ENCODE measurements around the gene SPINT4. TPM values are rescaled to one million over a fixed set of nuclear protein-coding genes. Genes with fewer than 3 reads are reported as not detected.
A peak's percentile ranks its signal among the peaks of the same experiment; 100 is the strongest.

SPINT4 gene
- polyA plus RNA-seq, 2 of the 4 experiments (the other 2 are of a cell fraction), result not detected

GRCh38 chr20:45771182-45771759 is 49.1 kb downstream of the SPINT4 start:
- Histone ChIP-seq H3K27ac (no peak overlapping the region; a peak in 1 of 6 replicates), H3K4me3 (no peak overlapping the region), H3K4me2 (peak overlapping the region; percentile 30; the same call in 2 of the 3 replicates), H3K4me1 (peaks cover 4% of the 10 kb centered on the region; the same call in 2 of the 3 replicates), H3K9me3 (no peaks in the 10 kb centered on the region)
- WGBS (ENCODE audit: missing lambda C conversion rate), result 31% methylated on average over 5 of the region's 5 CpGs
- FAIRE-seq (peak; percentile 56), DNase-seq (ENCODE audit: low read depth in 1 of 2, low spot score in 1 of 2) (peak; percentile 62 to 77), ATAC-seq (peak; percentile 77 to 88)
- ChIA-PET CTCF (interaction anchor here (0.6 to 5.4 kb wide), 136 partner anchors 9 to 771 kb away, joined by 3 to 112 read pairs (median 5); partner anchors contain the start of genes DNTTIP1, EPPIN, PIGT and SNX21), POLR2A (interaction anchor here (1.3 to 1.4 kb wide), 2 partner anchors 408 to 448 kb away, joined by 3 to 5 read pairs; partner anchors contain the start of gene SYS1)
- no peak for TF ChIP-seq ZSCAN20 (CRISPR knock-in tag; IDR thresholded peaks at IDR 0.05)
- TF ChIP-seq CBX8 (IDR thresholded peaks at IDR 0.05), result no peak
- no peak for TF ChIP-seq MAZ (IDR thresholded peaks at IDR 0.05; ENCODE audit: borderline replicate concordance, low read depth, low read length)
- no peak for TF ChIP-seq ZC3H11A (IDR thresholded peaks at IDR 0.05)
- TF ChIP-seq SMC3 (IDR thresholded peaks at IDR 0.05), result peak; percentile 91
- no peak for TF ChIP-seq CHD2 (IDR thresholded peaks at IDR 0.05; ENCODE audit: low read length, partially characterized antibody)
- TF ChIP-seq RAD21 (conservative IDR thresholded peaks at IDR 0.05 in 1 of 2, IDR thresholded peaks at IDR 0.05 in 1 of 2), result peak; percentile 96 to 97
- peak; percentile 80 for TF ChIP-seq USF2 (IDR thresholded peaks at IDR 0.05)
- TF ChIP-seq RFX5 (IDR thresholded peaks at IDR 0.05), result no peak
- no peak for TF ChIP-seq GATA3 (IDR thresholded peaks at IDR 0.05; ENCODE audit: borderline replicate concordance)
- no peak for TF ChIP-seq CEBPB (IDR thresholded peaks at IDR 0.05)
- TF ChIP-seq MYC (IDR thresholded peaks at IDR 0.05; ENCODE audit: borderline replicate concordance, low read length), result 0 out of 2 replicates have a peak, but pooled peaks have one; percentile 51
- peak; percentile 66; the same call in 1 of the 2 replicates for TF ChIP-seq ESRRA (IDR thresholded peaks at IDR 0.05; ENCODE audit: borderline replicate concordance, low read length)
- TF ChIP-seq CHD4 (IDR thresholded peaks at IDR 0.05; ENCODE audit: borderline replicate concordance), result no peak
- peak; percentile 98 for TF ChIP-seq CTCF (IDR thresholded peaks at IDR 0.05)
- 0 out of 2 replicates have a peak, but pooled peaks have one; percentile 51 for TF ChIP-seq MAX (IDR thresholded peaks at IDR 0.05)

- Histone ChIP-seq H3K9me3 (no peaks in the 10 kb centered on the region), H3K4me1 (peaks cover 4% of the 10 kb centered on the region; the same call in 2 of the 3 replicates), H3K27ac (no peak overlapping the region), H3K4me2 (no peak overlapping the region), H3K4me3 (no peak overlapping the region)
- 25% methylated on average over 3 of the region's 3 CpGs for WGBS (ENCODE audit: missing lambda C conversion rate)
- CTCF ChIA-PET, result interaction anchor here (0.7 to 5.4 kb wide), 11 partner anchors 12 to 729 kb away, joined by 3 to 112 read pairs (median 15); partner anchors contain the start of genes EPPIN and SYS1
- TF ChIP-seq PBX3 (IDR thresholded peaks at IDR 0.05), result no peak
- TF ChIP-seq ELK1 (IDR thresholded peaks at IDR 0.05; ENCODE audit: low read depth, low read length), result no peak
- no peak for TF ChIP-seq RARB (CRISPR knock-in tag; IDR thresholded peaks at IDR 0.05)
- no peak for TF ChIP-seq BCL3 (IDR thresholded peaks at IDR 0.05)
- no peak for TF ChIP-seq CEBPB (IDR thresholded peaks at IDR 0.05)
- no peak for TF ChIP-seq KDM5A (IDR thresholded peaks at IDR 0.05)
- TF ChIP-seq RFX5 (IDR thresholded peaks at IDR 0.05), result no peak
- TF ChIP-seq RAD21 (conservative IDR thresholded peaks at IDR 0.05 in 1 of 2, IDR thresholded peaks at IDR 0.05 in 1 of 2), result no peak
- TF ChIP-seq SMC3 (IDR thresholded peaks at IDR 0.05), result no peak
- TF ChIP-seq HDAC2 (IDR thresholded peaks at IDR 0.05), result no peak
- TF ChIP-seq E2F6 (IDR thresholded peaks at IDR 0.05; ENCODE audit: borderline replicate concordance, low read depth), result no peak
- TF ChIP-seq ZSCAN20 (CRISPR knock-in tag; IDR thresholded peaks at IDR 0.05), result no peak
- TF ChIP-seq NFE2L2 (conservative IDR thresholded peaks at IDR 0.05; ENCODE audit: low read length), result no peak
- no peak for TF ChIP-seq EP300 (IDR thresholded peaks at IDR 0.05)
- no peak for TF ChIP-seq JUNB (IDR thresholded peaks at IDR 0.05)
- no peak for TF ChIP-seq NPAS2 (CRISPR knock-in tag; IDR thresholded peaks at IDR 0.05; ENCODE audit: borderline replicate concordance)
- no peak for TF ChIP-seq TP53 (CRISPR knock-in tag; IDR thresholded peaks at IDR 0.05)
- no peak for TF ChIP-seq MYC (IDR thresholded peaks at IDR 0.05; ENCODE audit: borderline replicate concordance, low read length)
- TF ChIP-seq GATA3 (IDR thresholded peaks at IDR 0.05; ENCODE audit: borderline replicate concordance), result no peak
- POLR2A ChIA-PET, result interaction anchor here (0.7 kb wide), 1 partner anchor 429 kb away, joined by 7 read pairs; no protein-coding TSS in a partner anchor
- FAIRE-seq (no peak), DNase-seq (ENCODE audit: low read depth in 1 of 2, low spot score in 1 of 2) (no peak), ATAC-seq (no peak)
Observed at GRCh38 chr20:45772693-45773092, 50.5 kb downstream of the SPINT4 start.
